NT2/D1 (cell line): ENCODE data around the gene PDPR.

Source experiments
- SUZ12 ChIP-seq: IDR thresholded peaks from 2 replicates; pipeline ENCODE4 v1.6.1; 2011; ENCODE audit not compliant: insufficient read length, insufficient read depth; ENCODE audit errors: extremely low read depth
- YY1 ChIP-seq: IDR thresholded peaks from 2 replicates; pipeline ENCODE4 v1.6.1; 2011; ENCODE audit not compliant: insufficient read length, insufficient read depth
- ZNF274 ChIP-seq: IDR thresholded peaks from 2 replicates; pipeline ENCODE4 v1.6.1; 2011; ENCODE audit warnings: mild to moderate bottlenecking, low read depth, low read length

- TF ChIP-seq ZNF274 (no peak), YY1 (no peak), SUZ12 (no peak)
Measured at GRCh38 chr16:70163596-70163995, 49.5 kb downstream of the PDPR start.
